ENCODE data around the gene BRD7. TPM values are rescaled to one million over a fixed set of nuclear protein-coding genes. Genes with fewer than 3 reads are reported as not detected.

The BRD7 gene
- total and polyA plus RNA-seq, 2 donors (not counting 3 experiments of a cell fraction or from before 2014, with no cell fraction given) = 17.1 to 69.1 TPM

DNA sequence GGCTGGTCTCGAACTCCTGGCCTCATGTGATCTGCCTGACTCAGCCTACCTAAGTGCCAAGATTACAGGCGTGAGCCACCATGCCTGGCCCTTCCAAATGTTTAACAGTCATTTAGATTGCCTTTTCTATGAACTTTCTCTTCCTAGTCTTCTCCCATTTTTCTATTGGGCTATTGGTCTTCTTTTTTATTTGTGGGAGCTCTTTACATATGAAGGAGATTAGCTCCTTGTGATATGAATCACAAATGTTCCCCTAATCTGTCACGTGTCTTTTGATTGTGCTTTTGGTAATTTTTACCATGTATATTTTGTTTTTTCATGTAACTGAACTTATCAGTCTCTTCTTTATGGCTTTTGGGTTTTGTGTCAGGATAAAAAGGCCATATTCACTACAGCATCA lies 90.5 kb downstream of the BRD7 start:
- no peak overlapping the region for H3K9ac ChIP-seq (replicated peaks; ENCODE audit: extremely low read depth, insufficient read depth, low read length)
- TF ChIP-seq, protein P1, sequence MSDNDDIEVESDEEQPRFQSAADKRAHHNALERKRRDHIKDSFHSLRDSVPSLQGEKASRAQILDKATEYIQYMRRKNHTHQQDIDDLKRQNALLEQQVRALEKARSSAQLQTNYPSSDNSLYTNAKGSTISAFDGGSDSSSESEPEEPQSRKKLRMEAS (IDR thresholded peaks at IDR 0.05; ENCODE audit: insufficient read depth, insufficient read length) = no peak
- TF ChIP-seq FOS (IDR thresholded peaks at IDR 0.05; ENCODE audit: borderline replicate concordance, insufficient read depth, low read length) (no peak), POLR2A (IDR thresholded peaks at IDR 0.05; ENCODE audit: low read depth, low read length) (no peak), POLR2AphosphoS5 (IDR thresholded peaks at IDR 0.05; ENCODE audit: insufficient read depth, low read depth, low read length) (no peak), EZH2 (IDR thresholded peaks at IDR 0.05; ENCODE audit: borderline replicate concordance, low read depth, low read length, severe bottlenecking) (no peak), MYC (IDR thresholded peaks at IDR 0.05; ENCODE audit: low read depth, low read length) (no peak), GATA2 (IDR thresholded peaks at IDR 0.05; ENCODE audit: insufficient read depth, insufficient read length, low read depth, low read length) (no peak), JUN (IDR thresholded peaks at IDR 0.05; ENCODE audit: borderline replicate concordance, insufficient read depth, insufficient read length, low read depth) (no peak)
- TF ChIP-seq, protein P2, sequence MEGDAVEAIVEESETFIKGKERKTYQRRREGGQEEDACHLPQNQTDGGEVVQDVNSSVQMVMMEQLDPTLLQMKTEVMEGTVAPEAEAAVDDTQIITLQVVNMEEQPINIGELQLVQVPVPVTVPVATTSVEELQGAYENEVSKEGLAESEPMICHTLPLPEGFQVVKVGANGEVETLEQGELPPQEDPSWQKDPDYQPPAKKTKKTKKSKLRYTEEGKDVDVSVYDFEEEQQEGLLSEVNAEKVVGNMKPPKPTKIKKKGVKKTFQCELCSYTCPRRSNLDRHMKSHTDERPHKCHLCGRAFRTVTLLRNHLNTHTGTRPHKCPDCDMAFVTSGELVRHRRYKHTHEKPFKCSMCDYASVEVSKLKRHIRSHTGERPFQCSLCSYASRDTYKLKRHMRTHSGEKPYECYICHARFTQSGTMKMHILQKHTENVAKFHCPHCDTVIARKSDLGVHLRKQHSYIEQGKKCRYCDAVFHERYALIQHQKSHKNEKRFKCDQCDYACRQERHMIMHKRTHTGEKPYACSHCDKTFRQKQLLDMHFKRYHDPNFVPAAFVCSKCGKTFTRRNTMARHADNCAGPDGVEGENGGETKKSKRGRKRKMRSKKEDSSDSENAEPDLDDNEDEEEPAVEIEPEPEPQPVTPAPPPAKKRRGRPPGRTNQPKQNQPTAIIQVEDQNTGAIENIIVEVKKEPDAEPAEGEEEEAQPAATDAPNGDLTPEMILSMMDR (IDR thresholded peaks at IDR 0.05; ENCODE audit: extremely low read depth in 1 of 2, insufficient read depth in 1 of 2, low read depth in 1 of 2, low read length in 2 of 2) = no peak
- no peaks in the 10 kb centered on the region for H3K9me3 ChIP-seq (replicated peaks; ENCODE audit: control insufficient read depth, insufficient read depth, low read length)
- H3K27ac ChIP-seq (ENCODE audit: insufficient read depth, low read depth, low read length) = no peak overlapping the region
- no peak overlapping the region for H2AFZ ChIP-seq (ENCODE audit: low read depth, low read length)
- dilution Hi-C loops (cut with MboI; ENCODE audit: extremely low pct_ligation_motif_present, low sequenced_read_pairs) = no loop called here
- no peak overlapping the region for H3K4me2 ChIP-seq (ENCODE audit: insufficient read depth, low read length)
- CTCF ChIA-PET = interaction anchor here (1.1 to 1.4 kb wide), 2 partner anchors 9 to 16 kb away, joined by 4 read pairs; no protein-coding TSS in a partner anchor
- H3K9me1 ChIP-seq (replicated peaks; ENCODE audit: control insufficient read depth, extremely low read depth, insufficient read depth, low read length) = no peaks in the 10 kb centered on the region
- no peaks in the 10 kb centered on the region for H3K79me2 ChIP-seq (ENCODE audit: control insufficient read depth, insufficient read depth, low read length)
- FAIRE-seq (no peak), DNase-seq (ENCODE audit: low read depth, low spot score) (no peak)
- no peaks in the 10 kb centered on the region for H4K20me1 ChIP-seq (replicated peaks; ENCODE audit: control insufficient read depth, extremely low read depth, insufficient read depth, low read length)
- H3K36me3 ChIP-seq (ENCODE audit: control insufficient read depth in 2 of 2, extremely low read depth in 1 of 2, insufficient read depth in 2 of 2, low read length in 2 of 2) = no peaks in the 10 kb centered on the region
- no peaks in the 10 kb centered on the region for H3K27me3 ChIP-seq (ENCODE audit: control insufficient read depth in 2 of 2, insufficient read depth in 2 of 2, low read length in 2 of 2)
- H3K4me1 ChIP-seq (ENCODE audit: control insufficient read depth, extremely low read depth, insufficient read depth, low read length) = no peaks in the 10 kb centered on the region
- POLR2A ChIA-PET = no interaction called here
- H3K4me3 ChIP-seq (replicated peaks in 1 of 3; ENCODE audit: insufficient read depth in 1 of 3, low read depth in 1 of 3, low read length in 3 of 3) = no peak overlapping the region
- intact Hi-C loops (cut with micrococcal nuclease) = no loop called here
- no TSS peak for BruUV-seq (replicated peaks)
